Mucosa of descending colon (tissue), 3 donors: Measurements from ENCODE around the gene ZNF500. TPM values are rescaled to one million over a fixed set of nuclear protein-coding genes. Genes with fewer than 3 reads are reported as not detected.
A peak's percentile ranks its signal among the peaks of the same experiment; 100 is the strongest.

Experiments used
- ATAC-seq: fragments of 200-7000 bp; cut with Tn5 transposase; one replicate; pipeline ENCODE4 v1.9.1; 2020; ENCODE audit warnings: mild to moderate bottlenecking, moderate library complexity
- DNase-seq, 3 donors: peaks; one replicate each; pipeline ENCODE4 v3.0.0-alpha.2; 2020
- H3K36me3 ChIP-seq: fragments of 200-600 bp; one replicate; pipeline ENCODE4 v1.8.0; 2021; ENCODE audit warnings: low read depth, mild to moderate bottlenecking
- H3K4me1 ChIP-seq: fragments of 200-600 bp; one replicate; pipeline ENCODE4 v1.8.0; 2021; ENCODE audit warnings: low read depth, mild to moderate bottlenecking
- H3K4me3 ChIP-seq: fragments of 200-600 bp; one replicate; pipeline ENCODE4 v1.8.0; 2021; ENCODE audit warnings: mild to moderate bottlenecking
- H3K9me3 ChIP-seq: fragments of 200-600 bp; one replicate; pipeline ENCODE4 v1.8.0; 2021; ENCODE audit warnings: mild to moderate bottlenecking
- intact Hi-C, 2 donors: fragments of 100-400 bp; cut with DNase I in 1 of 2; cut with micrococcal nuclease in 1 of 2; formaldehyde crosslinking; loops; one replicate each; pipeline versions ENCODE4 v1.11.0 to v1.11.1; 2022; cut with DNase I, micrococcal nuclease
- total RNA-seq, 3 donors: library from RNA; stranded (reverse); fragmentation: NEBNext Ultra II Directional in 2 of 3; extraction: Animal tissue kit (Norgen Biotek cat#: 25700) in 2 of 3; gene quantifications; one replicate each; pipeline versions ENCODE4 v1.2.1 to v1.2.4, GENCODE V29; 2021 to 2023
- TF ChIP-seq, protein P1 (sequence below): fragments of 200-600 bp; IDR thresholded peaks from one replicate; pipeline ENCODE4 v1.8.0; 2022; ENCODE audit warnings: antibody characterized with exemption, mild to moderate bottlenecking
- donor health status: DM: no; HTN: no; CAD: no; lungs with moderate emphysema.
- donor health status: DM: no; HTN: no; CAD: no.
- donor health status: DM: no; HTN: yes; CAD: no.

The ZNF500 gene
- total RNA-seq, 3 donors from 2014 or later: 11.0 to 22.9 (median 18.8) TPM

- Histone ChIP-seq H3K4me1 (peaks cover 21% of the 10 kb centered on the region), H3K4me3 (peak overlapping the region; percentile 18), H3K36me3 (no peaks in the 10 kb centered on the region), H3K9me3 (no peaks in the 10 kb centered on the region)
- intact Hi-C loops: no loop called here
- TF ChIP-seq, protein P1, sequence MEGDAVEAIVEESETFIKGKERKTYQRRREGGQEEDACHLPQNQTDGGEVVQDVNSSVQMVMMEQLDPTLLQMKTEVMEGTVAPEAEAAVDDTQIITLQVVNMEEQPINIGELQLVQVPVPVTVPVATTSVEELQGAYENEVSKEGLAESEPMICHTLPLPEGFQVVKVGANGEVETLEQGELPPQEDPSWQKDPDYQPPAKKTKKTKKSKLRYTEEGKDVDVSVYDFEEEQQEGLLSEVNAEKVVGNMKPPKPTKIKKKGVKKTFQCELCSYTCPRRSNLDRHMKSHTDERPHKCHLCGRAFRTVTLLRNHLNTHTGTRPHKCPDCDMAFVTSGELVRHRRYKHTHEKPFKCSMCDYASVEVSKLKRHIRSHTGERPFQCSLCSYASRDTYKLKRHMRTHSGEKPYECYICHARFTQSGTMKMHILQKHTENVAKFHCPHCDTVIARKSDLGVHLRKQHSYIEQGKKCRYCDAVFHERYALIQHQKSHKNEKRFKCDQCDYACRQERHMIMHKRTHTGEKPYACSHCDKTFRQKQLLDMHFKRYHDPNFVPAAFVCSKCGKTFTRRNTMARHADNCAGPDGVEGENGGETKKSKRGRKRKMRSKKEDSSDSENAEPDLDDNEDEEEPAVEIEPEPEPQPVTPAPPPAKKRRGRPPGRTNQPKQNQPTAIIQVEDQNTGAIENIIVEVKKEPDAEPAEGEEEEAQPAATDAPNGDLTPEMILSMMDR: no peak
- ATAC-seq (no peak), DNase-seq (peak in 2 of 3 donors; percentile 38 to 51)
These were observed 1.0 kb upstream of the ZNF500 start for GRCh38 chr16:4767872-4768548.

- intact Hi-C loops: no loop called here
- Histone ChIP-seq H3K36me3 (peaks cover 3% of the 10 kb centered on the region), H3K4me1 (peaks cover 21% of the 10 kb centered on the region), H3K9me3 (no peaks in the 10 kb centered on the region), H3K4me3 (no peak overlapping the region)
- TF ChIP-seq, protein P1: no peak
- ATAC-seq (no peak), DNase-seq (no peak)
These were observed 1.2 kb downstream of the ZNF500 start for GRCh38 chr16:4765511-4766474.

DNA sequence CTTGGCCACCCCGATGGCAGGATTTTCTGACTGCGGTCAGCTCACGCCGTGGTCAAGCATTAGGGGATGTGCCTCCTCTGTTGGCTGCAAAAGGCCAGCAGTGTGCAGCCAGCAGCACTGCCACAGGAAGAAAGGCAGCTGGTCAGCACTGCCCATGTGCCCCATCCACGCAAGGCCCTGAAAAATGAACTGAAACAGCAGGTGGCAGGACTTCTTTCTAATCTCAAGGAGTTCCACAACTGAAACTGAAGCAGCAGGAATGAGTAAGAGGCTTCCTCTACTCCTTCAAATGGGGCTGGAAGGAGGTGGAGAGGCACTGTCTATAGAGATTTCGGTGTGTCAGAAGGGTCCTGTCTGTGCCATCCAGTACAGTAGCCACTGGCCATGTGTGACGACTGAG lies 3.2 kb downstream of the ZNF500 start:
- intact Hi-C loops: no loop called here
- Histone ChIP-seq H3K4me3 (no peak overlapping the region), H3K4me1 (peaks cover 21% of the 10 kb centered on the region), H3K9me3 (no peaks in the 10 kb centered on the region), H3K36me3 (peaks cover 3% of the 10 kb centered on the region)
- ATAC-seq (no peak), DNase-seq (no peak)
- TF ChIP-seq, protein P1: no peak

GRCh38 chr16:4762205-4762604 lies 4.8 kb downstream of the ZNF500 start:
- intact Hi-C loops: no loop called here
- ATAC-seq (no peak), DNase-seq (no peak)
- H3K4me3 ChIP-seq: no peak overlapping the region
- peaks cover 3% of the 10 kb centered on the region for H3K36me3 ChIP-seq
- H3K4me1 ChIP-seq: peaks cover 12% of the 10 kb centered on the region
- TF ChIP-seq, protein P1: no peak
- H3K9me3 ChIP-seq: no peaks in the 10 kb centered on the region

GRCh38 chr16:4760221-4760910 lies 6.6 kb downstream of the ZNF500 start:
- TF ChIP-seq, protein P1: no peak
- intact Hi-C loops: no loop called here
- Histone ChIP-seq H3K4me3 (no peak overlapping the region), H3K4me1 (peaks cover 4% of the 10 kb centered on the region), H3K36me3 (peaks cover 3% of the 10 kb centered on the region), H3K9me3 (no peaks in the 10 kb centered on the region)
- ATAC-seq (no peak), DNase-seq (no peak)
